K562 (cell line): ENCODE results near the gene BAZ2A. TPM values are rescaled to one million over a fixed set of nuclear protein-coding genes. Genes with fewer than 3 reads are reported as not detected.

Source experiments
- ATAC-seq: fragments of 200-7000 bp; cut with Tn5 transposase; 3 replicates; pipeline ENCODE4 v1.9.1; 2020; ENCODE audit warnings: moderate library complexity
- BruUV-seq: library from RNA; stranded (reverse); fragments of 400-500 nt; replicated peaks from 2 replicates; lab custom pipeline; 2021; lab: Mats Ljungman, UMichigan
- CTCF ChIA-PET: fragments of 300-600 bp; formaldehyde crosslinking; extraction: SDS; loops from one replicate; lab custom pipeline; 2021; ENCODE audit warnings: low intra/inter-chr PET ratio; lab: Yijun Ruan, JAX
- POLR2A ChIA-PET: fragments of 300-600, 350-650 bp; sonication (Branson Sonifier 250); formaldehyde crosslinking; extraction: SDS; loops from one replicate; lab custom pipeline; 2021; ENCODE audit warnings: antibody characterized with exemption, inconsistent platforms; lab: Yijun Ruan, JAX
- DNase-seq, 4 experiments: peaks; one replicate each; pipeline versions ENCODE4 v3.0.0 to v3.0.0-alpha.2; 2011 to 2018; ENCODE audit warnings: low spot score in 3 of 4, mixed read lengths in 3 of 4; ENCODE audit errors: extremely low read depth in 1 of 4
- FAIRE-seq: peaks from 2 replicates; lab custom pipeline; 2011; peaks lifted over from hg19 to GRCh38; lab: Jason Lieb, UNC
- H2AFZ ChIP-seq: 2 replicates; pipeline ENCODE4 v1.6.0; 2011; ENCODE audit warnings: low read depth, low read length, control low read depth, inconsistent platforms
- H3K27ac ChIP-seq: fragments of 200-600 bp; 3 replicates; pipeline ENCODE4 v1.8.0; 2011; ENCODE audit warnings: low read depth, mild to moderate bottlenecking, control low read depth, inconsistent platforms, low read length, moderate library complexity, mixed read lengths; ENCODE audit errors: extremely low read depth
- H3K27me3 ChIP-seq, 2 experiments: fragments of 300-600 bp in 1 of 2; 2 replicates in 1 of 2; 3 replicates in 1 of 2; pipeline versions ENCODE4 v1.6.0 to v1.8.0; 2011; ENCODE audit warnings: inconsistent platforms in 2 of 2, low read length in 2 of 2, mild to moderate bottlenecking in 1 of 2, mixed read lengths in 1 of 2, moderate library complexity in 1 of 2; ENCODE audit not compliant: control insufficient read depth in 2 of 2, insufficient read depth in 2 of 2
- H3K36me3 ChIP-seq: fragments of 300-600 bp; 3 replicates; pipeline ENCODE4 v1.8.0; 2011; ENCODE audit warnings: mild to moderate bottlenecking, low read length, inconsistent platforms; ENCODE audit not compliant: control insufficient read depth, insufficient read depth
- H3K4me1 ChIP-seq, 2 experiments: fragments of 200-600 bp in 1 of 2; replicated peaks in 1 of 2; 2 replicates in 1 of 2; 3 replicates in 1 of 2; pipeline versions ENCODE4 v1.5.1 to v1.8.0; 2011; ENCODE audit warnings: inconsistent platforms in 2 of 2, low read length in 2 of 2, mild to moderate bottlenecking in 1 of 2, mixed read lengths in 1 of 2, moderate library complexity in 1 of 2; ENCODE audit not compliant: control insufficient read depth in 2 of 2, insufficient read depth in 2 of 2
- H3K4me2 ChIP-seq: 2 replicates; pipeline ENCODE4 v1.6.1; 2011; ENCODE audit warnings: low read length, control low read depth, inconsistent platforms, mixed read lengths; ENCODE audit not compliant: insufficient read depth
- H3K4me3 ChIP-seq: fragments of 200-600 bp; sonication (generic), shearing (Covaris generic); 2 replicates; pipeline ENCODE4 v1.5.1; 2016; ENCODE audit warnings: control low read depth, inconsistent platforms
- H3K79me2 ChIP-seq: fragments of 200-600 bp; 3 replicates; pipeline ENCODE4 v1.8.0; 2011; ENCODE audit warnings: low read length, inconsistent platforms; ENCODE audit not compliant: control insufficient read depth, insufficient read depth
- H3K9ac ChIP-seq, 2 experiments: 2 replicates each; pipeline versions ENCODE4 v1.6.0 to v1.6.1; 2011; ENCODE audit warnings: low read depth in 2 of 2, low read length in 2 of 2, control low read depth in 1 of 2, inconsistent platforms in 1 of 2, mild to moderate bottlenecking in 1 of 2, mixed read lengths in 1 of 2; ENCODE audit not compliant: insufficient read depth in 1 of 2
- H3K9me1 ChIP-seq: one replicate; pipeline ENCODE4 v1.6.0; 2011; ENCODE audit warnings: inconsistent platforms, mild to moderate bottlenecking, low read length, moderate library complexity; ENCODE audit not compliant: control insufficient read depth, insufficient read depth
- H3K9me3 ChIP-seq: replicated peaks from 2 replicates; pipeline ENCODE4 v1.5.1; 2011; ENCODE audit warnings: low read depth, low read length, inconsistent platforms; ENCODE audit not compliant: control insufficient read depth, insufficient read depth
- H4K20me1 ChIP-seq: replicated peaks from 2 replicates; pipeline ENCODE4 v1.6.1; 2011; ENCODE audit warnings: low read length, inconsistent platforms, mixed read lengths; ENCODE audit not compliant: control insufficient read depth, insufficient read depth
- ADNP ChIP-seq: fragments of 200-800 bp; sonication (Bioruptor generic); IDR thresholded peaks from 2 replicates; pipeline ENCODE4 v1.6.1; 2016; ENCODE audit warnings: missing genetic modification characterization, missing compliant biosample characterization
- MBD2 ChIP-seq: sonication (generic); IDR thresholded peaks from 2 replicates; pipeline ENCODE4 v1.6.1; 2016; ENCODE audit warnings: low read depth, borderline replicate concordance
- PHTF2 ChIP-seq: fragments of 250-450 bp; sonication (Bioruptor Pico); IDR thresholded peaks from 2 replicates; pipeline ENCODE4 v1.5.0; 2021; ENCODE audit warnings: mild to moderate bottlenecking
- POLR2A ChIP-seq: fragments of 450-650 bp; conservative IDR thresholded peaks from 2 replicates; pipeline ENCODE4 v1.6.1; 2016
- POLR2AphosphoS2 ChIP-seq: IDR thresholded peaks from 2 replicates; pipeline ENCODE4 v1.6.1; 2012; ENCODE audit warnings: low read length, improper control_type of control experiment
- POLR2B ChIP-seq: fragments of 450-650 bp; IDR thresholded peaks from 2 replicates; pipeline ENCODE4 v1.6.1; 2018; ENCODE audit warnings: low read depth; ENCODE audit not compliant: partially characterized antibody
- SOX6 ChIP-seq: fragments of 450-650 bp; IDR thresholded peaks from 2 replicates; pipeline ENCODE4 v1.6.1; 2014; ENCODE audit warnings: mild to moderate bottlenecking
- ZNF551 ChIP-seq: fragments of 250-450 bp; sonication (Bioruptor Pico); IDR thresholded peaks from 2 replicates; pipeline ENCODE4 v1.5.0; 2021; ENCODE audit warnings: mild to moderate bottlenecking, moderate library complexity
- WGBS: fragments of 100-300 bp; shearing (Covaris generic); methylation state at CpG from one replicate; pipeline ENCODE4 v1.1.6; 2016; ENCODE audit warnings: low coverage, mixed read lengths; ENCODE audit not compliant: insufficient coverage; ENCODE audit errors: missing lambda C conversion rate; 5-methylcytosine and 5-hydroxymethylcytosine counted together
- in situ Hi-C: fragments of 300-500 bp; cut with MboI; formaldehyde crosslinking; loops from 4 replicates; pipeline ENCODE4 v1.15.0; 2018; ENCODE audit warnings: inconsistent platforms, mixed read lengths
- intact Hi-C: fragments of 100-400 bp; cut with micrococcal nuclease; formaldehyde crosslinking; loops from 2 replicates; pipeline ENCODE4 v1.14.2; 2022
- polyA plus RNA-seq, 8 experiments: library from polyadenylated mRNA; depleted of rRNA in 4 of 8; stranded (reverse) in 5 of 8; unstranded in 3 of 8; fragments of >200 nt; fragmentation: Nextera tagmentation in 2 of 8; fragmentation: Illumina TruSeq in 1 of 8; extraction: Ambion mirVana in 2 of 8; extraction: Trizol in 1 of 8; gene quantifications; 2 replicates each; pipeline versions ENCODE4 v1.2.1 to v1.2.3, GENCODE V29; 2011 to 2014; ENCODE audit warnings: inconsistent platforms in 1 of 8, missing spikeins in 1 of 8
- total RNA-seq, 7 experiments: library from RNA; depleted of rRNA in 6 of 7; stranded (reverse); fragments of >200 nt in 6 of 7; fragmentation: Illumina TruSeq in 2 of 7; extraction: Trizol in 2 of 7; gene quantifications; 2 replicates each; pipeline versions ENCODE4 v1.2.1 to v1.2.3, GENCODE V29; 2011 to 2021; ENCODE audit warnings: low replicate concordance in 1 of 7
- TF ChIP-seq, protein P1 (sequence below): fragments of 450-650 bp; IDR thresholded peaks from 2 replicates; pipeline ENCODE4 v1.7.1; 2018; ENCODE audit warnings: mild to moderate bottlenecking, low read depth; ENCODE audit not compliant: partially characterized antibody
- TF ChIP-seq, protein P2 (sequence below): sonication (generic); formaldehyde crosslinking; IDR thresholded peaks from 2 replicates; pipeline ENCODE4 v1.8.0; 2022; ENCODE audit warnings: mild to moderate bottlenecking, missing genetic modification reagents, borderline replicate concordance

Gene BAZ2A
- total and polyA plus RNA-seq, 9 of the 15 experiments (the other 6 are each of a cell fraction or from before 2014, with no cell fraction given): 4.5 to 86.4 (median 26.2) TPM

GRCh38 chr12:56668197-56668457, 38.0 kb upstream of the BAZ2A start:
- intact Hi-C loops: no loop called here
- ATAC-seq: no peak
- no peaks in the 10 kb centered on the region; the same call in 1 of the 2 replicates for H4K20me1 ChIP-seq

GRCh38 chr12:56661979-56662638, 32.0 kb upstream of the BAZ2A start:
- intact Hi-C loops (no loop called here), in situ Hi-C loops (no loop called here)
- Histone ChIP-seq H3K9ac (no peak overlapping the region; a peak in 1 of 4 replicates), H3K79me2 (peaks cover 9% of the 10 kb centered on the region), H3K4me3 (no peak overlapping the region), H3K27ac (no peak overlapping the region), H3K36me3 (peaks cover 44% of the 10 kb centered on the region), H3K27me3 (no peaks in the 10 kb centered on the region), H2AFZ (no peak overlapping the region), H3K9me3 (no peaks in the 10 kb centered on the region), H3K4me1 (no peaks in the 10 kb centered on the region; a peak in 1 of 5 replicates), H3K4me2 (no peak overlapping the region), H3K9me1 (no peaks in the 10 kb centered on the region), H4K20me1 (no peaks in the 10 kb centered on the region)
- BruUV-seq: no TSS peak
- FAIRE-seq (no peak), DNase-seq (no peak), ATAC-seq (peak; percentile 72)
- 71% methylated on average over 13 of the region's 13 CpGs for WGBS
- ChIA-PET POLR2A (interaction anchor here (1.2 to 3.7 kb wide), 6 partner anchors 12 to 63 kb away, joined by 4 to 17 read pairs (median 10); partner anchors contain the start of genes ATP5F1B, NACA and PTGES3), CTCF (no interaction called here)
- TF ChIP-seq POLR2A: peak; percentile 79
- 0 out of 2 replicates have a peak, but pooled peaks have one; percentile 73 for TF ChIP-seq POLR2AphosphoS2
- TF ChIP-seq, protein P1, sequence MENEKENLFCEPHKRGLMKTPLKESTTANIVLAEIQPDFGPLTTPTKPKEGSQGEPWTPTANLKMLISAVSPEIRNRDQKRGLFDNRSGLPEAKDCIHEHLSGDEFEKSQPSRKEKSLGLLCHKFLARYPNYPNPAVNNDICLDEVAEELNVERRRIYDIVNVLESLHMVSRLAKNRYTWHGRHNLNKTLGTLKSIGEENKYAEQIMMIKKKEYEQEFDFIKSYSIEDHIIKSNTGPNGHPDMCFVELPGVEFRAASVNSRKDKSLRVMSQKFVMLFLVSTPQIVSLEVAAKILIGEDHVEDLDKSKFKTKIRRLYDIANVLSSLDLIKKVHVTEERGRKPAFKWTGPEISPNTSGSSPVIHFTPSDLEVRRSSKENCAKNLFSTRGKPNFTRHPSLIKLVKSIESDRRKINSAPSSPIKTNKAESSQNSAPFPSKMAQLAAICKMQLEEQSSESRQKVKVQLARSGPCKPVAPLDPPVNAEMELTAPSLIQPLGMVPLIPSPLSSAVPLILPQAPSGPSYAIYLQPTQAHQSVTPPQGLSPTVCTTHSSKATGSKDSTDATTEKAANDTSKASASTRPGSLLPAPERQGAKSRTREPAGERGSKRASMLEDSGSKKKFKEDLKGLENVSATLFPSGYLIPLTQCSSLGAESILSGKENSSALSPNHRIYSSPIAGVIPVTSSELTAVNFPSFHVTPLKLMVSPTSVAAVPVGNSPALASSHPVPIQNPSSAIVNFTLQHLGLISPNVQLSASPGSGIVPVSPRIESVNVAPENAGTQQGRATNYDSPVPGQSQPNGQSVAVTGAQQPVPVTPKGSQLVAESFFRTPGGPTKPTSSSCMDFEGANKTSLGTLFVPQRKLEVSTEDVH: peak; percentile 29
- 0 out of 2 replicates have a peak, but pooled peaks have one; percentile 32 for TF ChIP-seq MBD2
- TF ChIP-seq POLR2B: peak; percentile 70
- TF ChIP-seq, protein P2, sequence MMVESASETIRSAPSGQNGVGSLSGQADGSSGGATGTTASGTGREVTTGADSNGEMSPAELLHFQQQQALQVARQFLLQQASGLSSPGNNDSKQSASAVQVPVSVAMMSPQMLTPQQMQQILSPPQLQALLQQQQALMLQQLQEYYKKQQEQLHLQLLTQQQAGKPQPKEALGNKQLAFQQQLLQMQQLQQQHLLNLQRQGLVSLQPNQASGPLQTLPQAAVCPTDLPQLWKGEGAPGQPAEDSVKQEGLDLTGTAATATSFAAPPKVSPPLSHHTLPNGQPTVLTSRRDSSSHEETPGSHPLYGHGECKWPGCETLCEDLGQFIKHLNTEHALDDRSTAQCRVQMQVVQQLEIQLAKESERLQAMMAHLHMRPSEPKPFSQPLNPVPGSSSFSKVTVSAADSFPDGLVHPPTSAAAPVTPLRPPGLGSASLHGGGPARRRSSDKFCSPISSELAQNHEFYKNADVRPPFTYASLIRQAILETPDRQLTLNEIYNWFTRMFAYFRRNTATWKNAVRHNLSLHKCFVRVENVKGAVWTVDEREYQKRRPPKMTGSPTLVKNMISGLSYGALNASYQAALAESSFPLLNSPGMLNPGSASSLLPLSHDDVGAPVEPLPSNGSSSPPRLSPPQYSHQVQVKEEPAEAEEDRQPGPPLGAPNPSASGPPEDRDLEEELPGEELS (CRISPR knock-in tag): no peak
- no peak for TF ChIP-seq SOX6
- TF ChIP-seq ZNF551 (CRISPR knock-in tag): peak; percentile 71; the same call in 1 of the 2 replicates

More at GRCh38 chr12:56668197-56668457, 38.0 kb upstream of the BAZ2A start:
- 38% methylated on average over 2 of the region's 2 CpGs for WGBS
- peaks cover 55% of the 10 kb centered on the region for H3K79me2 ChIP-seq
- BruUV-seq: no TSS peak
- DNase-seq: no peak
- no peak for FAIRE-seq
- in situ Hi-C loops: no loop called here
- no peak overlapping the region; a peak in 1 of 4 replicates for H3K9ac ChIP-seq
- peak overlapping the region; percentile 13; the same call in 1 of the 3 replicates for H3K27ac ChIP-seq
- no peak overlapping the region for H3K4me3 ChIP-seq
- TF ChIP-seq PHTF2 (CRISPR knock-in tag) (no peak), ADNP (tag) (0 out of 2 replicates have a peak, but pooled peaks have one; percentile 4)
- H3K27me3 ChIP-seq: no peaks in the 10 kb centered on the region
- ChIA-PET POLR2A (interaction anchor here (0.8 to 5.1 kb wide), 5 partner anchors 9 to 21 kb away, joined by 3 to 28 read pairs (median 5); no protein-coding TSS in a partner anchor), CTCF (no interaction called here)
- no peaks in the 10 kb centered on the region for H3K9me1 ChIP-seq
- H3K36me3 ChIP-seq: peaks cover 99% of the 10 kb centered on the region
- no peak overlapping the region for H3K4me2 ChIP-seq
- H2AFZ ChIP-seq: no peak overlapping the region
- H3K9me3 ChIP-seq: no peaks in the 10 kb centered on the region
- peaks cover 6 to 15% of the 10 kb centered on the region in 2 experiments; a peak in 4 of 5 replicates for H3K4me1 ChIP-seq
